CD4-positive, alpha-beta T cell treated with Interleukin-12 subunit alpha and Interleukin-12 subunit beta, for 1 hour (primary cell): Measurements from ENCODE around the gene NPIPA3.
"Not testable (repeated sequence)": the region's sequence is repeated elsewhere in the genome, so short reads cannot be mapped to it uniquely, and the experiment has no call there.

Experiments used
- DNase-seq: peaks from one replicate; pipeline ENCODE4 v3.0.0-alpha.2; 2020

NPIPA3 gene

DNA sequence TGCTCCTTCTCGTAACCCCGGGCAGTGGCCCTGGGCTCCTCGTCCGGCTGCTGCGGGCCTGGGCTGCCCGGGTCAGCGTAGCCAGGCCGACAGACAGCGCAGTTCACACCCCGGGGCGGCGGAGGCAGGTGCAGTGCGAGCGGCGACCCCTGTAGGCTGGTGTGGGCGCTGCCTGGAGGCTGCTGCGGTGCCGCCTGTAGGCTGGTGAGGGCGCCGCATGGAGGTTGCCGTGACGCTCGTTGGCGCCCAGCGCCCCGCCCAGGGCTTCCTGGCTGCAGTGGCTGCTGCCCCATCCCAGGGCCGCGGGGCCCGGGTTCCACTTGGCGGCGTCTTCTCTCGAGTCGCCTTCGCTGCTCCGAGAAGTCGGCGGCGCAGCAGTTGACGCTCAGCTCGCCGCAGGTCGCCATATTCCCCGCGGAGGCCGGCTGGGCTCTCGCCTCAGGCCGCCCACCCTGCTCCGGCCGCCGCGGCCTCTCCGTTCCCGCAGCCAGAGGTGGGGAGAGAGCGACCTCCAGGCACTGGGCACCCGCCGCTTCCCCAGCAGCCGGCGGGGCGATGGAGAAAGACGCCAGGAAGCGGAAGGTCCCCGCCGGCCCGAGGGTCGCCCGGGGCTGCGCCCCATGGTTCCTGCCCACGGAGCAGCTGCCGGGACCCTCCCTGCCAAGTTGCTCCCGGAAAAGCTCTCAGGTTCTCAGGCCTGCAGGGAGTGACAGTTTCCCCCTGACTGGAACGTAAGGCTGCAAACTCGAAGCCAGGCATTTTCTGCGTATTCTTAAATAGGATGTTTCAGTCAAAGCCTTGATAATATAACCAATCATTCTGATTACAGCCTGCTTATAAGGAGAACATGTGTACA, 39.3 kb downstream of the NPIPA3 start, which contains the start of gene NPIPA2:
Gene NPIPA2, plus strand, starts transcription at position 261 of the 856 bp plus-strand sequence. CDS start 5,533 bp downstream, outside the sequence.
- not testable (repeated sequence) for DNase-seq

GRCh38 chr16:14773654-14774053, 70.4 kb downstream of the NPIPA3 start:
- not testable (repeated sequence) for DNase-seq

- DNase-seq, result not testable (repeated sequence)
Observed at GRCh38 chr16:14775624-14776023, 72.4 kb downstream of the NPIPA3 start.
